ENCODE measurements around the gene KCNMB1. TPM values are rescaled to one million over a fixed set of nuclear protein-coding genes. Genes with fewer than 3 reads are reported as not detected.

The KCNMB1 gene
- total and polyA plus RNA-seq, 2 donors (not counting 3 experiments of a cell fraction or from before 2014, with no cell fraction given): 0.15 to 0.29 TPM

GRCh38 chr5:170339780-170340167, 49.4 kb downstream of the KCNMB1 start:
- POLR2A ChIA-PET: no interaction called here
- Histone ChIP-seq H3K9ac (replicated peaks; ENCODE audit: extremely low read depth, insufficient read depth, low read length) (no peak overlapping the region), H3K79me2 (ENCODE audit: control insufficient read depth, insufficient read depth, low read length) (no peaks in the 10 kb centered on the region), H3K27ac (ENCODE audit: insufficient read depth, low read depth, low read length) (no peak overlapping the region), H2AFZ (ENCODE audit: low read depth, low read length) (no peak overlapping the region), H3K9me3 (replicated peaks; ENCODE audit: control insufficient read depth, insufficient read depth, low read length) (no peaks in the 10 kb centered on the region), H3K9me1 (replicated peaks; ENCODE audit: control insufficient read depth, extremely low read depth, insufficient read depth, low read length) (no peaks in the 10 kb centered on the region), H3K4me3 (replicated peaks in 1 of 3; ENCODE audit: insufficient read depth in 1 of 3, low read depth in 1 of 3, low read length in 3 of 3) (no peak overlapping the region), H3K4me1 (ENCODE audit: control insufficient read depth, extremely low read depth, insufficient read depth, low read length) (no peaks in the 10 kb centered on the region), H3K4me2 (ENCODE audit: insufficient read depth, low read length) (no peak overlapping the region), H3K27me3 (ENCODE audit: control insufficient read depth in 2 of 2, insufficient read depth in 2 of 2, low read length in 2 of 2) (peaks cover 0 to 2% of the 10 kb centered on the region in 2 experiments), H3K36me3 (ENCODE audit: control insufficient read depth in 2 of 2, extremely low read depth in 1 of 2, insufficient read depth in 2 of 2, low read length in 2 of 2) (no peaks in the 10 kb centered on the region), H4K20me1 (replicated peaks; ENCODE audit: control insufficient read depth, extremely low read depth, insufficient read depth, low read length) (no peaks in the 10 kb centered on the region)
- dilution Hi-C loops (cut with MboI; ENCODE audit: extremely low pct_ligation_motif_present, low sequenced_read_pairs) (no loop called here), intact Hi-C loops (cut with micrococcal nuclease) (loop anchor here (2.0 kb wide), 1 partner anchor 71 kb away; no protein-coding TSS in a partner anchor)
- FAIRE-seq (no peak), DNase-seq (ENCODE audit: low read depth, low spot score) (no peak)
- BruUV-seq (replicated peaks): no TSS peak
- TF ChIP-seq GATA2 (IDR thresholded peaks at IDR 0.05; ENCODE audit: insufficient read depth, insufficient read length, low read depth, low read length): no peak
- CTCF ChIA-PET: interaction anchor here (1.5 to 2.6 kb wide), 3 partner anchors 71 to 114 kb away, joined by 7 to 8 read pairs (median 8); no protein-coding TSS in a partner anchor

- H3K4me3 ChIP-seq (replicated peaks in 1 of 3; ENCODE audit: insufficient read depth in 1 of 3, low read depth in 1 of 3, low read length in 3 of 3): no peak overlapping the region
- no peaks in the 10 kb centered on the region for H3K36me3 ChIP-seq (ENCODE audit: control insufficient read depth in 2 of 2, extremely low read depth in 1 of 2, insufficient read depth in 2 of 2, low read length in 2 of 2)
- FAIRE-seq (no peak), DNase-seq (ENCODE audit: low read depth, low spot score) (no peak)
- H2AFZ ChIP-seq (ENCODE audit: low read depth, low read length): no peak overlapping the region
- H4K20me1 ChIP-seq (replicated peaks; ENCODE audit: control insufficient read depth, extremely low read depth, insufficient read depth, low read length): no peaks in the 10 kb centered on the region
- H3K4me1 ChIP-seq (ENCODE audit: control insufficient read depth, extremely low read depth, insufficient read depth, low read length): no peaks in the 10 kb centered on the region
- no peak overlapping the region for H3K27ac ChIP-seq (ENCODE audit: insufficient read depth, low read depth, low read length)
- dilution Hi-C loops (cut with MboI; ENCODE audit: extremely low pct_ligation_motif_present, low sequenced_read_pairs): no loop called here
- no peaks in the 10 kb centered on the region for H3K9me1 ChIP-seq (replicated peaks; ENCODE audit: control insufficient read depth, extremely low read depth, insufficient read depth, low read length)
- intact Hi-C loops (cut with micrococcal nuclease): loop anchor here (2.0 kb wide), 1 partner anchor 70 kb away; no protein-coding TSS in a partner anchor
- peaks cover 0 to 2% of the 10 kb centered on the region in 2 experiments for H3K27me3 ChIP-seq (ENCODE audit: control insufficient read depth in 2 of 2, insufficient read depth in 2 of 2, low read length in 2 of 2)
- BruUV-seq (replicated peaks): no TSS peak
- TF ChIP-seq GATA2 (IDR thresholded peaks at IDR 0.05; ENCODE audit: insufficient read depth, insufficient read length, low read depth, low read length) (no peak), FOS (IDR thresholded peaks at IDR 0.05; ENCODE audit: borderline replicate concordance, insufficient read depth, low read length) (no peak), CTCF (IDR thresholded peaks at IDR 0.05; ENCODE audit: extremely low read depth in 1 of 2, insufficient read depth in 1 of 2, low read depth in 1 of 2, low read length in 2 of 2) (no peak), JUN (IDR thresholded peaks at IDR 0.05; ENCODE audit: borderline replicate concordance, insufficient read depth, insufficient read length, low read depth) (no peak), EZH2 (IDR thresholded peaks at IDR 0.05; ENCODE audit: borderline replicate concordance, low read depth, low read length, severe bottlenecking) (no peak), POLR2A (IDR thresholded peaks at IDR 0.05; ENCODE audit: low read depth, low read length) (no peak), MAX (IDR thresholded peaks at IDR 0.05; ENCODE audit: insufficient read depth, insufficient read length) (no peak), MYC (IDR thresholded peaks at IDR 0.05; ENCODE audit: low read depth, low read length) (no peak), POLR2AphosphoS5 (IDR thresholded peaks at IDR 0.05; ENCODE audit: insufficient read depth, low read depth, low read length) (no peak)
- POLR2A ChIA-PET: no interaction called here
- CTCF ChIA-PET: interaction anchor here (1.0 to 2.6 kb wide), 5 partner anchors 12 to 294 kb away, joined by 3 to 8 read pairs (median 7); no protein-coding TSS in a partner anchor
- no peaks in the 10 kb centered on the region for H3K79me2 ChIP-seq (ENCODE audit: control insufficient read depth, insufficient read depth, low read length)
- H3K9me3 ChIP-seq (replicated peaks; ENCODE audit: control insufficient read depth, insufficient read depth, low read length): no peaks in the 10 kb centered on the region
- H3K9ac ChIP-seq (replicated peaks; ENCODE audit: extremely low read depth, insufficient read depth, low read length): no peak overlapping the region
- no peak overlapping the region for H3K4me2 ChIP-seq (ENCODE audit: insufficient read depth, low read length)
Observed at GRCh38 chr5:170338933-170339779, 50.0 kb downstream of the KCNMB1 start.

All from endothelial cell of umbilical vein (primary cell).